DLD1 (cell line): ENCODE results near the gene ZFP1.
"Not testable (repeated sequence)": the region's sequence is repeated elsewhere in the genome, so short reads cannot be mapped to it uniquely, and the experiment has no call there.

Source experiments
- in situ Hi-C: cut with HindIII; loops from 2 replicates; pipeline ENCODE4 v1.10.0; 2017; ENCODE audit warnings: low sequenced_read_pairs

ZFP1 gene

DNA sequence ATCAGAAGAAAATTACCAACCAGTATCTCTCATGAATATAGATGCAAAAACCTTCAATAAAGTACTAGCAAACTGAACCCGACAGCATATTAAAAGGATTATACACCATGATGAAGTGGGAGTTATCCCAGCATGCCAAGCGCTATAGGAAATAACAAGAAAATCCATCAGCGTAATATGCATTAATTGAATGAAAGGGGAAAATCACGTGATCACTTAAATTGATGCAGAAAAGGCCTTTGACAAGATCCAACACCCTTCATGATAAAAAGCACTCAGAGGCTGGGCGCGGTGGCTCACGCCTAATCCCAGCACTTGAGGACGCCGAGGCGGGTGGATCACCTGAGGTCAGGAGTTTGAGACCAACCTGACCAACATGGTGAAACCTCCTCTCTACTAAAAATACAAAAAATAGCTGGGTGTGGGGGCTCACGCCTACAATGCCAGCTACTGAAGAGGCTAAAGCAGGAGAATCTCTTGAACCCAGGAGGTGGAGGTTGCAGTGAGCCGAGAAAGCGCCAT, 53.8 kb downstream of the ZFP1 start:
- in situ Hi-C loops: no loop called here

DNA sequence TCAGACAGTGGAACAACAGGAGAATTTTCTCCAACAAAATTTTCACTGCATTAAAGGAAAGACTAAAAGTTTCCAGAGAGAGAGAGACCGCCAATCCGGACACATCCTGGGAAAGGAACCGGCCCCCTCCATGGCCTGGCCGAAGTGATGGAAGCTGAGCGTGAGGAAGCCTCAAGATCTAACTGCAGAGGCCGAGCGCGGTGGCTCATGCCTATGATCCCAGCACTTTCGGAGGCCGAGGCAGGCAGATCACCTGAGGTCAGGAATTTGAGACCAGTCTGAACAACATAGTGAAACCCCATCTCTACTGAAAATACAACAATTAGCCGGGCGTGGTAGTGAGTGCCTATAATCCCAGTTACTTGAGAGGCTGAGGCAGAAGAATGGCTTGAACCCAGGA, 54.8 kb downstream of the ZFP1 start:
- in situ Hi-C loops: no loop called here

DNA sequence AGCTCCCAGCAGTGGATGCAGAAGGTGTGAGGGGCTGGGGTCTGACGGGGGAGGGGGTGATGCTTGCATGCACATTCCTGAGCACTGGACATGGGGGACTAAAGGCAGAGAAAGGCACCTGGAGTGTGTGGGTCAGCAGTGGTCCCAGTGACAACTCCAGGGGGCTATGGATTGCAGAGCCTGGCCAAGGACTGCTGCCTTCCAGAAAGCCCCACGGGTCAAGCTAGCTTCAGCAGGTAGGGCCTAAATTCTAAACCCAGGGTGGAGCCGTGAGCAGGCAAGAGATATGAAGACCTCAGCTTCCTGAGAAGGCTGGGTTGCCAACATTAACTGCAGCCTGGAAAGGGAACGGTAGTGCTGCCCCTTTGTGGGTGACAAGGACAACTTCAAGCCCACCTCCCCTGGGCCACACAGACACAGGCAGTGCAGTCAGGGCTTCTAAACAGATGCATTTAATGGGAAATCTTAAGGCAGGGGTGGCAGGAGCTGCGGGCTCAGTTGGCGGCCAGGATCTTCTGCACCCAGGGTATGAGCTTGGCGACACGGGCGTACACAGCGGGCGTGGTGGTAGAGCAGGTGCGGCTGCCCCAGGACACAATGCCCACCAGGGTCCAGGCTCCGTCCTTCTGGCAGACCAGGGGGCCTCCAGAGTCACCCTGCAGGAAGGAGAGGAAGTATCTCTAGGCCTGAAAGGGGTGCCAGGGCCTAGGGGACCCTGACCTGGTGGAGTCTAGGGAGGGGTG, 55.5 kb downstream of the ZFP1 start:
- in situ Hi-C loops: no loop called here

DNA sequence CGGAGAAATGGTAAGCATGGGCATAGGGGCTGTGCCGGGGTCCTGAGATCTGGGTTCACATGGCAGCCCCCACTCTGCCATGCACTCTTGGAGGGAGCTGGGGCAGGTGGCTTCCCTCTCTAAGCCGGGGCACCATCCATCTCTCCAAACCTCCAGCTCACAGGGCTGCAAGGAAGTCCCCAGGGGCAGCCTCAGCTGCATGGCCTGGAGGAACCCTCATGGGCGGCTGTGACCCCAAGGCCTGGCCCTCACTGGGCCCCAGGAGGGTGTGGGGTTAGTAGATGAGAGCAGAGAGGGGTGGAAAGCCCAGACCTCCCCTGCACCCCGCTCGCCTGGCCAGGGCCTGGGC, 56.1 kb downstream of the ZFP1 start:
- in situ Hi-C loops: no loop called here

DNA sequence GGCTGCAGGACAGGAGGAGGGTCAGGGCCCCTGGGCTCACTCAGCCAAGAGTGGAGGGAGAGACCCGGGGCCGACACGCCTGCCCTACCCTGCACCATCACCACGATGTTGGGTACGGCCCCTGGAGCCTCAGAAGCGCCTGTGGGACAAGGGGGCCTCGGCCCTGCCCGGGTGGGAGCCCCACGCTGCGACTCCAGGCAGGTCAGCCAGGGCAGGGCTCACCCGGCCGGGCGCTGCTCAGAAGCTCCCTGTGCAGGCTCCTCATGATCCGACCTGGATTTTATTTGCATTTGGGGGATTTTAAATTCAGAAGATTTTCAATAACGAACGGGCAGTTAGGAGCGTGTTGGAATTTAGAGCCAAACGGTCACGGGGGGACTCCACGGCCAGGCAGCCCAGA, 56.6 kb downstream of the ZFP1 start:
- in situ Hi-C loops: not testable (repeated sequence)

DNA sequence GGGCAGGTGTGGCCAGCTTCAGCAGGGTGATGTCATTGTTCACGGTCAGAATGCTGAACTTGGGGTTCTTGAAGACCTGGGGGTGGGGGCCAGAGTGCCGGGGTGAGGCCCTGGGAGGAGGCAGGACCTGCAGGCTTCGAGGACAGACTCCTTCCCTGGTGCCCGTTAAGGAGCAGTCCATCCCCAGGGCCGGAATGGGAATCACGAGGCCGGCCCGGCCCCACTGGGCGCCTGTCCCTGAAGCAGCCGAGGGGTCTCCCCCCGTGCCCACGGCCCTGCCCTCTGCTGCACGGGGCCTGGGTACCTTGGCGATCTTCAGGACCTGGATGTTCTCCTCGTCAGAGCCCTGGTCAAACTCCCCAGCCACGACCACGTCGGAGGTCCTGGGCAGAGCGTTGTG, 57.1 kb downstream of the ZFP1 start:
- in situ Hi-C loops: not testable (repeated sequence)

DNA sequence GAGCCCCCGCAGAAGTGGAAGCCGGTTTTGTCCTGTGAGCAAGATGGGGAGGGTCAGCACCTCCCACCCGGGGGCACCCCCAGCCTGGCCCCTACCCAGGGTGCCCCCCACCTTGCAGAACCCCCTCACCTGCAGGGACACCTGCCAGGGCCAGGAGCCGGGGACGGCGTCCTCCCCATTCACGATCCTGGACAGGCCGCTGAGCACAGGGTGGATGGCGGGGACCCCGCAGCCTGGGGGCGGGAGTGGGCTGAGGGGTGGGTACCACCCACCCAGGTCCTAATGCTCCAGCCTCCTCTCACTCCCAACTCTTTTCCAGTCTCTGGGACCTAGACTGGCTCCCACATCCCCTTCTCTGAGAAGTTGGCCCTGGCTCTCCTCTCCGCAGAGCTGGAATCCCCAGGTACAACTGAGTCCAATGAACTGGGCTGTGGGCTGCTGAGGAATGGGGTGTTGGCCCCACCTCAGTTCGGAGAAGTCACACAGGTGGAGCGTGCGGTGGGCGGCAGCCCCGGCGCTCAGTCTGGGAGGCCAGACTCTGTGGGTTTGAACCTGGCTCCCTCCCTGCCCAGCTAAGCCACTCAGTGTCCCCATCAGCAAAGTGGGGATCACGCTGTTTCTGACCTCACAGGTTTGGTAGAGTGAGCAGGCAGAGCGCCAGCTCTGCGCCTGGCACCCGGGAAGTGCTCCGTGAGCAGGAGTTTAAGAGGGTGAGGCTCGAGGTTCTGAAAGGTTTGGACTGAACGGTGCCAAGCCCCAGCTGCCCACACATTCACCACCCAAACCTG, 57.8 kb downstream of the ZFP1 start:
- in situ Hi-C loops: not testable (repeated sequence)

DNA sequence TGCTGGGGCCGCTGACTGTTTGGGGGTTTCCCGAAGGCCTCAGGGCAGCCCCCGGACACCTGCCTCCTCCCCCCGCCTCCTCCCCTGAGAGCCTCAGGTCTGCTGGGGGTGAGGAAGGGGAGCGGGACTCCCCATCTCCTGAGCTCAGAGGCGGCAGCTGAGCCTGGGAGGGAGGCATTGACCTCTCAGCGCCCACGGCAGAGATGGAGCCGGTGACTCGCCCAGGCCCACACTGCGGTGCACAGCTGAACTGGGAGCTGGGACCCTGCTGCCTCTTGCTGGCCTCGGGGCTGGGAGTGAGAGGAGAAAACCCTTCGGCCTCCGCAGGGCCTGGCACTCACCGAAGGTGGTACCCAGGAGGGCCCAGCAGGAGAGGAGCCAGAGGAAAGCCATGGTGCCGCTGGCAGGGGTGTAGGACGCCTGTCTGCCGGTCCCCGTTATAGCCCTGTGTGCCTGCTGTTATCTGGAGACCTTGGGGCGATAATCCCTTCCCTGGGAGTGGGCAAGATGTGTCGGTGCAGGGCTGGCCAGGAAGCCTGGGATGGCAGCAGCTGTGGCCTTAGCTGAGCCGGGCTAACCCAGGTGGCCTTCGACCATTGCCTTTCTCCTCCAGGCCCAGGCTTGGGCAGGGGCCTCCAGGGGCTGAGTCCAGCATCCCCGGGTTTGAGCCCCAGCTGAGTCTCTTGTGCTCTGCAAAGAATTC, 58.6 kb downstream of the ZFP1 start, which contains the start of gene CTRB2:
Gene CTRB2 (minus strand): TSS at position 413 of the 703 bp plus-strand sequence. CDS start 20 bp downstream, at position 393.
- in situ Hi-C loops: no loop called here

DNA sequence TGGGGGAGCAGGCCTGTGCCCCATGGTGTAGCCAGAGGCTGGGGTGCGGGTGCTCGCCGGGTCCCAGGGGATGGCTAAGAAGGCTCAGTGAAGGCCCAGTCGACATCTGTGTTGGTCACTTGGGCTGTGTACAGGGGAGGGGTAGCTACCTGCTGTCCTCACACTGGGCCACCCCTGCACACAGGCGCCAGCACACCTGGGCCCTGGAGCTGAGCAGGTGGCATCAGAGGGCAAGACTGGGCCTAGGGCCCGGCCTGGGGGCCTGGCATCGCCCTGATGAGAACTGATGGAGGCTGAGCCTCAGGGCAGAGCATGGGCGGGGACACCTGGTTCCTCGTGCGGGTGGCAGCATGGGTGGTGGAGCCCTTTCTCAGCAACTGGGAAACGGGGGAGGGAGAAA, 59.5 kb downstream of the ZFP1 start:
- in situ Hi-C loops: no loop called here

DNA sequence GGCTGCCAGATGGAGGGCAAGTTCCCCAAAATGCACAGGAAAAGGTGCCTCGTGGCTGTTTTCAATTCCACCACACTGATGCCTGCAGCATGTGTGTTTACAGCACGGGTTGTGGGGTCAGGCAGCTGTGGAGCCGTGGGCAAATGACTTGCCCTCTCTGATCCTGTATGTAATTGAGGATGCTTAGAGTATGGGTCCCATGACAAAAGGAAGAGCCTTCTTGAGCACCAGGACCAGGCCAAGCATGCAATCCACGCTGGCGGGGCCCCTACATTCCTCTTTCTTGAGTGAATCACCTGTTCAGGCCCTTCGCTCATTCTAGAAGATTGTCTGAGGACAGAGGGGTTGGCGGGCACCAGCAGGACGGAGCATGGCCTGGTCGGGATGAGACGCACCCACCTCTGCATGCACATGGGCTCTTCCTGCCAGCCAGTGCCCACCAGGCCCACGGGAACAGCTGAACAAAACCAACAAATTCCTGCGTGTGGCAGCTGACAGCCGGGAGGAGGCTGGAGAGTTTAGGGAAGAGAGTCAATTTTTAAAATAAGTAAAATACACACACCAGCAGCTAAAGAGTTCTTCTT, 60.0 kb downstream of the ZFP1 start:
- in situ Hi-C loops: no loop called here

DNA sequence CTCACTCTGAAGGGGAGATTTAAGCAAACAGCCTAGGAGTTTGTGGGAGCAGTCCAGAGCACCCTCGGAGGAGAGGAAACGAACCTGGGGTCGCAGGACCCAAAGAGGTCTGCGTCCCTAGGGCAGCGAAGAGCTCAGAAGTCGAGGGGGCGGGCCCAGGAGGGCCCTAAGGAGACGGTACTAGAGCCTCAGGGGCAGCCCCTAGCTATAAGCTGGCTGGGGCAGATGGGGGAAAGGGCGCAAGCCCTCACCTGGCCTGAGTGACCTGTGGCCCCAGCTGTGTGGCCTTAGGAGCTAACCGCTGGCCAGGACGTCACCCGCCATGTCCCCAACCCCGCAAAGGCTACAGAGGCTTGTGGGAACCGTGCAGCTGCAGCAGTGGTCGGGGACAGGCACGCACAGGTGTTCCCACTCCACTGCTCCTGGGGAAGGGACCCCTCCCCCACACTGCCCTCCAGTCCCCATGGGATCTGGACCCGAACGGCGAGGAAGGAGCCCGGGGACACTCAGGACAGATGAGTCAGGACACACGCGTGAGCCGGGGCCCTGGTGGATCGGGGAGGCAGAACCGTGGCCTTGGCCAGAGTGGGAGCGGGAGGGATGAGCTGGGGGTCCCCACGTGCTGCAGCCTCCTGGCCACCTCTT, 60.7 kb downstream of the ZFP1 start:
- in situ Hi-C loops: no loop called here

DNA sequence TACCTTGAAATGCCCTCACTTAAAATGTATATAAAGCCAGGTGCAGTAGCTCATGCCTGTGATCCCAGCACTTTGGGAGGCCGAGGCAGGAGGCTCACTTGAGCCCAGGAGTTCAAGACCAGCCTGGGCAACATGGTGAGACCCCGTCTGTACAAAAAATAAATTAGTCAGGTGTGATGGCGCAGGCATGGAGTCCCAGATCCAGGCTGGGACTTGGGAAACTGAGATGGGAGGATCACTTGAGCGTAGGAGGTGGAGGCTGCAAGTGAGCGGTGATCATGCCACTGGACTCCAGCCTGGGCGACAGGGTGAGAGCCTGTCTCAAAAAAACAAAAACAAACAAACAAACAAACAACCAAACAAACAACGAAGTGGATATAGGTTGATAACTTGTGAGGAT, 61.2 kb downstream of the ZFP1 start:
- in situ Hi-C loops: not testable (repeated sequence)

DNA sequence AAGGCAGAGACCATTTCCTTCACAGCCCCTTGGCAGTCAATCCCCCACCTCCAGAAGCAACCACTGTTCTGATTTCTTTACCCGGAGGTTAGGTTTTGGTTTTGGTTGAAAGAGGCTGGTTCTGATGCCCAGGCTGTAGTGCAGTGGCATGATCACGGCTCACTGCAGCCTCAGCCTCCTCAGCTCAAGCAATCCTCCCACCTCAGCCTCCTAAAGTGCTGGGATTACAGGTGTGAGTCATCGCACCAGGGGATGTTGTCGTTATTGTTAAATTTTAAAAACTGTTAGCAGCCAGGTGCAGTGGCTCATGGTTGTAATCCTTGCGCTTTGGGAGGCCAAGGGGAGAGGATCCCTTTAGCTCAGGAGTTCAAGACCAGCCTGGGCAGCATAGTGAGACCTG, 61.6 kb downstream of the ZFP1 start:
- in situ Hi-C loops: no loop called here

DNA sequence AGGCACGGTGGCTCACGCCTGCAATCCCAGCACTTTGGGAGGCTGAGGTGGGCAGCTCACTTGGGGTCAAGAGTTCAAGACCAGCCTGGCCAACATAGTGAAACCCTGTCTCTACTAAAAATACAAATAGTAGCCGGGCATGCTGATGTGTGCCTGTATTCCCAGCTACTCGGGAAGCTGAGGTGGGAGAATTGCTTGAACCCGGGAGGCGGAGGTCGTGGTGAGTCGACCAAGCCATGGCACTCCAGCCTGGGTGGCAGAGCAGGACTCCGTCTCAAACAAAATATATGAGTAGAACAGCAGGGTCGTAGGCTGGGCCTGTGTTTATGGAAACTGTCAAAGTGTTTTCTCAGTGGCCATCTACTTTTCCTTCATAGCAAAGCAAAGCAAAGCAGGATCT, 63.0 kb downstream of the ZFP1 start:
- in situ Hi-C loops: not testable (repeated sequence)

DNA sequence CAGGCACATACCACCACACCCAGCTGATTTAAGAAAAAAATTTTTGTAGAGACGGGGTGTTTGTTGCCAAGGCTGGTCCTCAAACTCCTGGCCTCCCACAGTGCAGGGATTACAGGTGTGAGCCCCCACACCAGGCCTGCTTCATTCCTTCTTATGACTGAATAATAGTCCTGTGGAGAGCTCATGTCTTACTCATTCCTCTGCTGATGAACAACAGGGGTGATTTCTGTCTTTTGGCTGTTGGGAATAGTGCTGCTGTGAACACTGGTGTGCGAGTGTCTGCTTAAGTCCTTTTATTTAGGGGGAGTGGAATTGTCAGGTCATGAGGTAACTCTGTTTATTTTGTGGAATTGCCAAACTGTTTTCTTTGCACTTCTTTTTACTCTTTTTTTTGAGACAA, 67.8 kb downstream of the ZFP1 start:
- in situ Hi-C loops: no loop called here

DNA sequence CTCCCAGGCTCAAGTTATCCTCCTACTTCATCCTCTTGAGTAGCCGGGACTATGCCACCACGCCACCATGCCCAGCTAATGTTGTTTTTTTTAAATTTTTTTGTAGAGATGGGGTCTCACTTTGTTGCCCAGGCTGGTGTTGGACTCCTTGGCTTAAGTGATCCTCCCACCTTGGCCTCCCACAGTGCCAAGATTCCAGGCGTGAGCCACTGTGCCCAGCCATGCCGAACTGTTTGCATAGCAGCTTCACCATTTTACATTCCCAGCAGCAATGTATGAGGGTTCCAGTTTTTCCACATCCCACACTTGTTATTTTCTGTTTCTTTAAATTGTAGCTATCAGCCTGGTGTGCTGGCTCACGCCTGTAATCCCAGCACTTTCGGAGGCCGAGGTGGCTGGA, 68.3 kb downstream of the ZFP1 start:
- in situ Hi-C loops: no loop called here

DNA sequence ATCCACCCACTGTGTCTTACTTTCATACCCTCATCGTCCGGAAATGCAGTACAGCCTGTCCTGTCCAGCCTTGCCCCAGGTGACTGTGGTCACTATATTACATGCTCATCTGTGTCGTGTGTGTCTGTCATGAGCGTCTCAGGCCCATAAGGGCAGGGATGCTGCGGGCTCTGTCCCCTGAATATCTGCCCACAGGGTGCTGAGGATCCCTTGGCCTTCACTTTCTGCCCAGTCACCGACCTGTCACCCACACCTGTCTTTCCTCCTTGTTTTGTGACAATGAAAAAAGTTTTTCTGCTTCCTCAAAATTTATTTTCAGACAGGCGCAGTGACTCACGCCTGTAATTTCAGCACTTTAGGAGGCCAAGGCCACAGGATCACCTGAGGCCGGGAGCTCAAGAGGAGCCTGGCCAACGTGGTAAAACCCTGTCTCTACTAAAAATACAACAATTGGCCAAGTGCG, 69.1 kb downstream of the ZFP1 start:
- in situ Hi-C loops: no loop called here

DNA sequence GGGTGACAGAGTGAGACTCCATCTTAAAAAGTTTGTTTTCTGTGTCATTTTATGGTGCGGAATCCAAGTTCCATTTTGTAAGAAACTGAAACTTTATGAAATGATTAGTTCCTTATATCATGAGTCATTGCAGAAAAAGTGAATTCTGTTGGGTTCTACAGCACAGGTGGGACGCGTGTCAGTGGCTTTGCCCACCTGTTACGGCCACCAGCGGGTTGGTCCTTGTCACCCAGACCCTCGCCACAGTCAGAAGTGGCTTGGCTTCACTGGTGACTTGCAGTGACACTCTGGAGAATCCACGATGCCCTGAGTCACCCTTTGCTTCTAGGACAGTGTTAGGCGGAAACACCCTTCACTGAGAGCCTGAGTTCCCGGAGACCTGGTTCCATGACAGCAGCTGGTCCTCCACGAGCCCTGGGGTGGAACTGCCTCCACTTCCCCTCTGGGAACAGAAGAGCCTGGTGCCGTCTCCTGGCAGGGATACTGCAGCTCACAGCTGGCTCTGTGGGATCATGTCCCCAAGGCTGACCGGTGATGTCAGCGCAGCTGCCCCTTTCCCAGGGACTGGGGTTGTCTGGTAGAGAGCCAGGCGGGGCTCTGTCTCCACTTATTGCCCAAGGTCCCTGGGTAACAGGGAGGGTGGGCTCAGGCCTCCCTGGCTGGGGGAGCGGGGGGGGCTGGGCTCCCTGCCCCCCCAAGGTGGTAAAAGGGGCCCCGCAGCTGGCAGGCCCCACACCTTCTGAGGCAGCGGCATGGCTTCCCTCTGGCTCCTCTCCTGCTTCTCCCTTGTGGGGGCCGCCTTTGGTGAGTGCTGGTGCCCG, 70.1 kb downstream of the ZFP1 start, which contains the start of gene CTRB1:
Gene CTRB1 (plus strand): TSS at position 733 of the 821 bp plus-strand sequence. CDS start 20 bp downstream, at position 753.
- in situ Hi-C loops: no loop called here

DNA sequence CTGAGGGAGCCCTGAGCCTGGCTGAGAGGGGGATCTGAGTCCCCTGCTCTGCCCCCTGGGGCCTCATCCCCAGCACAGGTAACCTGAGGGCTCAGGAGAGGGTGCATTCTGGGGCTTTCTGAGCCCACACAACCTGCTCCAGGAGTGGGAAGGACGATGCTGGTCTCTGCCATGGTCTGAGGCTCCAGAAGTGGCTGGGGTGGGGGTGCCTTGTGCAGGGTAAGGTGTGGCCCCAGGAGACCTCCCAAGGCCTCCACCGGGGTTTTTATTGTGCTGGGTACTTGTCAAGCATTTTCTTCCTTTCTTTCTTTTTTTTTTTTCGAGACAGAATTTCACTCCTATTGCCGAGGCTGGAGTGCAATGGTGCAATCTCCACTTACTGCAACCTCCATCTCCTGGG, 70.8 kb downstream of the ZFP1 start:
- in situ Hi-C loops: no loop called here

DNA sequence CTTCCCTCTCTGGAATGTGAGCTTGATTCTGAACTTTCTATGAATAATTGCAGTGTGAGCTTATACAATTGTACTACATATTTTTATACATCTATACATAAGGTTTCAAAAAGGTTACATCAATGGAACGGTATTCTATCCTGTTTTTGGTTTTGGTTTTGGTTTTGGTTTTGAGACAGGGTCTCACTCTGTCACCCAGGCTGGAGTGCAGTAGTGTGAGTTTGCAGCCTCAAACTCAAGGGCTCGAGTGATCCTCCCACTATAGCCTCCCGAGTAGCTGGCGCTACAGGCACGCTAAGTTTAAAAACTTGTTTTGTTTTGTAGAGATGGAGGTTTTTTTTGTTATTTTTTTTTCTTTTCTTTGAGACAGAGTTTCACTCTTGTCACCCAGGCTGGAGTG, 71.5 kb downstream of the ZFP1 start:
- in situ Hi-C loops: no loop called here
